PC-9 (cell line): ENCODE results near the gene BUD31. TPM values are rescaled to one million over a fixed set of nuclear protein-coding genes. Genes with fewer than 3 reads are reported as not detected.

Experiments used
- BruUV-seq: library from RNA; stranded (reverse); fragments of 400-500 nt; replicated peaks from 2 replicates; lab custom pipeline; 2021; lab: Mats Ljungman, UMichigan
- CTCF ChIA-PET: fragments of 300-600 bp; sonication (Branson Sonifier 250); formaldehyde crosslinking; loops from one replicate; lab custom pipeline; 2022; ENCODE audit warnings: antibody characterized with exemption; lab: Charles Lee
- POLR2A ChIA-PET: fragments of 300-600 bp; sonication (Branson Sonifier 250); formaldehyde crosslinking; loops from one replicate; lab custom pipeline; 2022; ENCODE audit warnings: antibody characterized with exemption; ENCODE audit not compliant: unreplicated experiment; lab: Charles Lee
- DNase-seq, 2 experiments: peaks; one replicate each; pipeline versions ENCODE4 v3.0.0 to v3.0.0-alpha.2; 2015 to 2022; ENCODE audit warnings: mixed read lengths in 1 of 2
- H2AFZ ChIP-seq: fragments of 200-600 bp; sonication (generic); 2 replicates; pipeline ENCODE4 v1.8.1; 2017; ENCODE audit warnings: antibody characterized with exemption
- H3F3A ChIP-seq: fragments of 200-600 bp; sonication (generic); 2 replicates; pipeline ENCODE4 v1.8.1; 2017; ENCODE audit warnings: antibody characterized with exemption, mild to moderate bottlenecking, low read depth; ENCODE audit not compliant: insufficient read depth
- H3K27ac ChIP-seq: fragments of 200-600 bp; sonication (generic); 2 replicates; pipeline ENCODE4 v1.6.1; 2016; ENCODE audit warnings: mixed run types
- H3K27me3 ChIP-seq: fragments of 200-600 bp; sonication (generic); 2 replicates; pipeline ENCODE4 v1.6.1; 2016; ENCODE audit warnings: low read depth, mixed run types; ENCODE audit not compliant: insufficient read depth
- H3K36me3 ChIP-seq: fragments of 200-600 bp; sonication (generic); 2 replicates; pipeline ENCODE4 v1.6.1; 2016; ENCODE audit warnings: low read depth, mixed run types
- H3K4me1 ChIP-seq: fragments of 200-600 bp; sonication (generic); replicated peaks from 2 replicates; pipeline ENCODE4 v1.6.1; 2016; ENCODE audit warnings: mixed run types; ENCODE audit not compliant: insufficient read depth
- H3K4me2 ChIP-seq: fragments of 200-600 bp; sonication (generic); 2 replicates; pipeline ENCODE4 v1.6.1; 2017; ENCODE audit warnings: mixed run types
- H3K4me3 ChIP-seq: fragments of 200-600 bp; sonication (generic); 2 replicates; pipeline ENCODE4 v1.6.1; 2016; ENCODE audit warnings: mixed run types
- H3K79me2 ChIP-seq: fragments of 200-600 bp; sonication (generic); 2 replicates; pipeline ENCODE4 v1.6.1; 2017; ENCODE audit warnings: low read depth, mixed run types
- H3K9me2 ChIP-seq: fragments of 200-600 bp; sonication (generic); 2 replicates; pipeline ENCODE4 v1.8.1; 2017; ENCODE audit warnings: mild to moderate bottlenecking; ENCODE audit not compliant: insufficient read depth
- H3K9me3 ChIP-seq: fragments of 200-600 bp; sonication (generic); 2 replicates; pipeline ENCODE4 v1.8.1; 2016; ENCODE audit warnings: low read depth; ENCODE audit not compliant: insufficient read depth
- H4K20me1 ChIP-seq: fragments of 200-600 bp; sonication (generic); 2 replicates; pipeline ENCODE4 v1.8.1; 2017; ENCODE audit not compliant: insufficient read depth
- EZH2 ChIP-seq: fragments of 200-600 bp; sonication (generic); IDR thresholded peaks from 2 replicates; pipeline ENCODE4 v1.8.0; 2017; ENCODE audit warnings: antibody characterized with exemption, low read depth
- intact Hi-C: fragments of 100-400 bp; cut with micrococcal nuclease; formaldehyde crosslinking; loops from one replicate; pipeline ENCODE4 v1.10.0; 2022; ENCODE audit not compliant: unreplicated experiment
- total RNA-seq: library from RNA; stranded (reverse); gene quantifications from 2 replicates; pipeline ENCODE4 v1.2.3, GENCODE V29; 2021
- TF ChIP-seq, protein P1 (sequence below): fragments of 200-600 bp; sonication (generic); conservative IDR thresholded peaks from 2 replicates; pipeline ENCODE4 v1.6.1; 2017; ENCODE audit warnings: mixed run types, antibody characterized with exemption, mild to moderate bottlenecking, moderate library complexity

Gene BUD31
- total RNA-seq, 1 experiment from 2014 or later = 167 TPM

DNA sequence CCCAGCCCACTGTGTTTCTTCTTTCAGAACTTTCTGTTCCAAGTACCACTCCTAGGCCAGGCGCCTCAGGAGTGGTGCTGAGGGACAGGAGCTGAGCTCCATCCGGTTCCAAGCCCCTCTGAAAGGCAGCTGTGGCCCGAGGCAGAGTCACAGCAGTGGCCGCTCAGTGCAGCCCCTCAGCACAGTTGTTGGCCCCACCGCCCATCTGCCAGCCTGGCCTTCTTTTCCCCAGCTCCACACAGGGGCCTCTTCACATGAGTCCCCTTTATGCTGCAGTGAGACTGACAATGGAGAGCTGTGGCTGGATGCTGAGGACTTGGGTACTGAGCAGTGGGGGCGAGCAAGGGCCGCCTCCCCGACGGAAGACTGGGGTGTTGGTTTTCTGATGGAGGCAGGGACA is 9.5 kb downstream of the BUD31 start:
- H3K4me1 ChIP-seq = no peaks in the 10 kb centered on the region
- BruUV-seq = no TSS peak
- H3K79me2 ChIP-seq = no peaks in the 10 kb centered on the region
- H3K4me2 ChIP-seq = no peak overlapping the region
- H3K9me2 ChIP-seq = no peaks in the 10 kb centered on the region
- POLR2A ChIA-PET = interaction anchor here (0.6 kb wide), 1 partner anchor 241 kb away, joined by 3 read pairs; no protein-coding TSS in a partner anchor
- H3K27ac ChIP-seq = no peak overlapping the region
- TF ChIP-seq, protein P1, sequence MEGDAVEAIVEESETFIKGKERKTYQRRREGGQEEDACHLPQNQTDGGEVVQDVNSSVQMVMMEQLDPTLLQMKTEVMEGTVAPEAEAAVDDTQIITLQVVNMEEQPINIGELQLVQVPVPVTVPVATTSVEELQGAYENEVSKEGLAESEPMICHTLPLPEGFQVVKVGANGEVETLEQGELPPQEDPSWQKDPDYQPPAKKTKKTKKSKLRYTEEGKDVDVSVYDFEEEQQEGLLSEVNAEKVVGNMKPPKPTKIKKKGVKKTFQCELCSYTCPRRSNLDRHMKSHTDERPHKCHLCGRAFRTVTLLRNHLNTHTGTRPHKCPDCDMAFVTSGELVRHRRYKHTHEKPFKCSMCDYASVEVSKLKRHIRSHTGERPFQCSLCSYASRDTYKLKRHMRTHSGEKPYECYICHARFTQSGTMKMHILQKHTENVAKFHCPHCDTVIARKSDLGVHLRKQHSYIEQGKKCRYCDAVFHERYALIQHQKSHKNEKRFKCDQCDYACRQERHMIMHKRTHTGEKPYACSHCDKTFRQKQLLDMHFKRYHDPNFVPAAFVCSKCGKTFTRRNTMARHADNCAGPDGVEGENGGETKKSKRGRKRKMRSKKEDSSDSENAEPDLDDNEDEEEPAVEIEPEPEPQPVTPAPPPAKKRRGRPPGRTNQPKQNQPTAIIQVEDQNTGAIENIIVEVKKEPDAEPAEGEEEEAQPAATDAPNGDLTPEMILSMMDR = no peak
- TF ChIP-seq EZH2 = no peak
- peaks cover 16% of the 10 kb centered on the region for H4K20me1 ChIP-seq
- CTCF ChIA-PET = no interaction called here
- intact Hi-C loops = no loop called here
- H3K27me3 ChIP-seq = no peaks in the 10 kb centered on the region
- peaks cover 20% of the 10 kb centered on the region; the same call in 1 of the 2 replicates for H3F3A ChIP-seq
- H3K36me3 ChIP-seq = peaks cover 14% of the 10 kb centered on the region; the same call in 1 of the 2 replicates
- H2AFZ ChIP-seq = no peak overlapping the region
- H3K4me3 ChIP-seq = no peak overlapping the region
- no peak for DNase-seq
- H3K9me3 ChIP-seq = no peaks in the 10 kb centered on the region

DNA sequence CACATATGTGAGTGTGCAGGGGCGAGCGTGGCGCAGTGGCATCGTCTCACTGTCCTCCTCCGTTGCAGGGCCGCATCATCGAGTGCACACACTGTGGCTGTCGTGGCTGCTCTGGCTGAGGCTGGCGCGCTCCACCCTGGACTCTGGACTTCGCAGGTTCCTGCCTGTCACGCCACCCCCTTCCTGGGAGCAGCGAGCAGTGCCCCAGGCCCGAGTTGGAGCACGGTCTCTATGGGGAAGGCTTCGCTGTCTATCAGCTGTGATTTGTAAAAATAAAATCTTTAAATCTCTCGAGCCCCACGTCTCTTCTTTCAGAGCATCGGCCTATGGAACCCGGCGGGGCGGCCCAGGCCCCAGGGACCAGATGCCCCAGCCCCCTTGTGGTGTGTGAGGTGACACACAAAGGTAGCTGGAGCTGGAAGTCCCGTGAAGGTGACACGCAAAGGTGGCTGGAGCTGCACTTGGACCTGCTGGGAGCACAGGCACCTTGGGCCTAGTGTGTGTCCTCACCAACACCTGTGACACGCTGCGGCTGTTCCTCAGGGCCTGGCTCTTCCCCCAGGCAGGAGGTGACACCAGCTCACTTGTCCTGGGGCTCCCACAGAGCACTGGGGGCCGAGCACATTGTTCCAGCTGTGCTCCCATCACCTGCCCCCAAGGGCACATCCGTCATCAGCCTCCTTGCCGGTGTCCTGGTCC is 10.7 kb downstream of the BUD31 start:
- no peak for TF ChIP-seq EZH2
- TF ChIP-seq, protein P1 = no peak
- ChIA-PET POLR2A (no interaction called here), CTCF (no interaction called here)
- Histone ChIP-seq H3K9me3 (no peaks in the 10 kb centered on the region), H2AFZ (no peak overlapping the region), H3K27me3 (no peaks in the 10 kb centered on the region), H3K4me1 (no peaks in the 10 kb centered on the region), H3K4me2 (no peak overlapping the region), H4K20me1 (peaks cover 16% of the 10 kb centered on the region), H3F3A (peaks cover 18% of the 10 kb centered on the region; the same call in 1 of the 2 replicates), H3K36me3 (peaks cover 9% of the 10 kb centered on the region; the same call in 1 of the 2 replicates), H3K9me2 (no peaks in the 10 kb centered on the region), H3K4me3 (no peak overlapping the region), H3K79me2 (no peaks in the 10 kb centered on the region), H3K27ac (no peak overlapping the region)
- no peak for DNase-seq
- BruUV-seq = no TSS peak
- intact Hi-C loops = no loop called here

GRCh38 chr7:99420213-99420612 is 11.4 kb downstream of the BUD31 start:
- H3K27me3 ChIP-seq = no peaks in the 10 kb centered on the region
- no peak overlapping the region for H3K4me2 ChIP-seq
- H3F3A ChIP-seq = peaks cover 18% of the 10 kb centered on the region; the same call in 1 of the 2 replicates
- no peaks in the 10 kb centered on the region for H3K79me2 ChIP-seq
- no peaks in the 10 kb centered on the region for H3K9me2 ChIP-seq
- CTCF ChIA-PET = no interaction called here
- H2AFZ ChIP-seq = no peak overlapping the region
- no TSS peak for BruUV-seq
- intact Hi-C loops = no loop called here
- no peak for DNase-seq
- H3K4me1 ChIP-seq = no peaks in the 10 kb centered on the region
- H3K9me3 ChIP-seq = no peaks in the 10 kb centered on the region
- no peak overlapping the region for H3K27ac ChIP-seq
- no peak overlapping the region for H3K4me3 ChIP-seq
- H3K36me3 ChIP-seq = peaks cover 9% of the 10 kb centered on the region; the same call in 1 of the 2 replicates
- POLR2A ChIA-PET = no interaction called here
- H4K20me1 ChIP-seq = peaks cover 16% of the 10 kb centered on the region
- TF ChIP-seq, protein P1 = no peak
- TF ChIP-seq EZH2 = no peak
